GM08714 (cell line): Measurements from ENCODE around the gene SPON2.

Source experiments
- H3K4me3 ChIP-seq: fragments of 200-500 bp; sonication (Bioruptor generic); 2 replicates; pipeline ENCODE4 v1.5.1; 2014; ENCODE audit warnings: mild to moderate bottlenecking, low read length, inconsistent platforms
- ZNF274 ChIP-seq: IDR thresholded peaks from 2 replicates; pipeline ENCODE4 v1.6.1; 2012; ENCODE audit warnings: mild to moderate bottlenecking, low read depth, low read length

SPON2 gene

DNA sequence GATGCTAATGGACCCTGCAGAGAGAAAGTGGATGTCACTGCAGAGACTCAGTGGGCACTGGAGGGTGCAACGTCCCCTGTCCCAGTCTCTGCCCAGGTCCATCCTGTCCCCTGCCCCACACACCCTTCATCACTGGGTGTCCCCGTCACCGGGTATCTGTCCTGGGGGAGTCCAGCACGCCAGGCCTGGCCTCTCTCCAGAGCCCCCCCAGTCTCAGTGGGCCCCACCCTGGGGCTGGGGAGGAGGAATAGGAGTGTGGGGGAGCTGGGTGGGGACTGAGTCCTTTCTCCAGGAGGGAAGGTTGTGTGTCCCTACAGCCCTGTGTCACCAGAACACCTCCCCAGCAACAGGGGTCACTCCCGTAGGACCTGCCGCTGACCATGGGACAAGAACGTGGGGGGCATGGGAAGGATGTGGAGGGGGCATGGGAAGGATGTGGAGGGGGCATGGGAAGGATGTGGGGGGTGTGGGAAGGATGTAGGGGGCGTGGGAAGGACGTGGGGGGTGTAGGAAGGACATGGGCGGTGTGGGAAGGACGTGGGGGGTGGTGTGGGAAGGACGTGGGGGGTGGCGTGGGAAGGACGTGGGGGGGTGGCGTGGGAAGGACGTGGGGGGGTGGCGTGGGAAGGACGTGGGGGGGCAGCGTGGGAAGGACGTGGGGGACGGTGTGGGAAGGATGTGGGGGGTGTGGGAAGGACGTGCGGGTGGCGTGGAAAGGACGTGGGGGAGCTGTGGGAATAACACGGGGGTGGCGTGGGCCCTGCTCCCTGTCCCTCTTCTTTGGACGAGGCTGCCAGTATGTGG, 21.0 kb upstream of the SPON2 start:
- H3K4me3 ChIP-seq: no peak overlapping the region
- TF ChIP-seq ZNF274: no peak

DNA sequence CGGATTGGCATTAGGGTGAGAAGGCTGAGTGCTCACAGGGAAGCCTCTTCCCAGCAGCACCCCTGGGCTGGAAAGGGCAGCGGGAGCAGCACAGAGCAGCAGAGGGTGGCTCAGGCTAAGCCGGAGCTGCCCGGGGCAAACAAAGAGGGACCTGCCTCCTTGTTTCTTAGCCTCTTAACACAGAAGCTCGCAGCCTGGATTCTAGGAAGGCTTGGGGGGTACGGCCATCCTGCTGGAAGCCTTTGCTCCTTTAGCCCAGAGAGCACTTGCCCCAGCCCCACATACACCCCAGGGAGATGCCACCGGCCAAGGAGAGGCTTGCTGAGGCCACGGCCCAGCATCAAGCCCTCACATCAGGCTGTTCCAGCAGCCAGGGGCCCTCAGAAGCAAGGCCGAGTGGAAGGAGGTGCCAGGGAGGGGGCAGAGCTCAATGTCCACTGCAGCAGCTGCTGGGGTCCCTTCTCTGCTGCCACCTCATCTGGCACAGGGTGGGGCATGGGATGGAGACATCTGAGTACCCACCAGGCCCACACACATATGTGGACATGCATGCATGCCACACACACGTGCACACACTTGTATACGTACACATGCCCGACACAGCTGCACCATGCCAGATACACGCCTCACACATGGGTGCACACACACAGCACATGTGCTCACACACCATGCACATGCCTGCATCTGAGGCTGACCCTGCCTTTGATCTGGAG, 20.3 kb upstream of the SPON2 start:
- H3K4me3 ChIP-seq: no peak overlapping the region
- no peak for TF ChIP-seq ZNF274

DNA sequence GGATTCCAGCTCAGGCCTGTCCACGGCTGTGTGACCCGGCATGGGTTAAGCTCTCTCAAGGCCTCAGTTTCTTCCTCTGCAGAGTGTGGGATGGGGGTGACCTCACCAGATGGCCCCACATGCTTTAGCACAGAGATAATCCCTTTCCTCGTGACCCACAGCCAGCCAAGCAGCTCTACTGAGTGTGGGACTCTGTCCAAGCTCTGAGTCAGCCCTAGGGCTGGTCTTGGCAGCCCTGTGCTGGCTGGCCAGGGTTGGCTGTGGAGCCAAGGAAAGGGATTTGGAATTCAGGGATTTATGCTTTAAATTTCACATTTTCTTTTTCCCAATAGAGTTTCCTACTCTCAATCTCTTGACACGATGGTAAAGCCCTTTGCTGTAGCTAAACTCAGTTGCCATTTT, 19.7 kb upstream of the SPON2 start:
- no peak for TF ChIP-seq ZNF274
- H3K4me3 ChIP-seq: no peak overlapping the region

DNA sequence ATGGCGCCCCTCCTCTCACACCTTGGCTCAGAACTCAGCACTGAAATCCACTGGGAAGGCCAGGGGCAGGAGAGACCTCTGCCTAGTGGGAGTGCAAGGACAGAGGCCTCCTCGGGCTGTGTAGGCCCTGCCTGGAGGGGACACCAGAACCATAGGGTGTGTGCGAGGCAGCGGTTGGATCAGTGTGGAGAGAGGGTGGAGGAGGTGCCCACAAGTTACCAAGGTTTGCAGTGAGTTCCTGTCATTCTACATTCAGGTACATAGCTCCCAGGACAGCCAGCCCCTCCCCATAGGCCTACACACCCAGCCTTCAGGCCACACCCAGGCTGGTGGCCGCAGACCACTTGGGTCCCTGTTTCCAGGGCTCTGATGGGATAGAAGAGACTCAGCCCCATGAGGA, 19.2 kb upstream of the SPON2 start:
- no peak overlapping the region for H3K4me3 ChIP-seq
- no peak for TF ChIP-seq ZNF274

DNA sequence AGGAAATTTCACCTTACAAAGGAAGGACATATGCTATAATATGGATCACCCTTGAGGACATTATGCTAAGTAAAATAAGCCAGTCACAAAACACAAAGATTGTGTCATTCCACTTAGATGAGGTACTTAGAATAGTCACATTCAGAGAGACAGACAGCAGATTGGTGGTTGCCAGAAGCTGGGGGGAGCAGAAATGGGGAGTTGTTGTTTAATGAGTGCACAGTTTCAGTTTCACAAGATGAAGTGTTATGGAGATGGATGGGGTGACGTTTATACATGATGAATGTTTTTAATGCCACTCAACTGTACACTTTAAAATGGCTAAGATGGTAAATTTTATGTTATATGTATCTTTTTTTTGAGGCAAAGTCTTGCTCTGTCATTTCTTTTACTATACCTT, 14.8 kb upstream of the SPON2 start:
- TF ChIP-seq ZNF274: no peak
- H3K4me3 ChIP-seq: no peak overlapping the region

DNA sequence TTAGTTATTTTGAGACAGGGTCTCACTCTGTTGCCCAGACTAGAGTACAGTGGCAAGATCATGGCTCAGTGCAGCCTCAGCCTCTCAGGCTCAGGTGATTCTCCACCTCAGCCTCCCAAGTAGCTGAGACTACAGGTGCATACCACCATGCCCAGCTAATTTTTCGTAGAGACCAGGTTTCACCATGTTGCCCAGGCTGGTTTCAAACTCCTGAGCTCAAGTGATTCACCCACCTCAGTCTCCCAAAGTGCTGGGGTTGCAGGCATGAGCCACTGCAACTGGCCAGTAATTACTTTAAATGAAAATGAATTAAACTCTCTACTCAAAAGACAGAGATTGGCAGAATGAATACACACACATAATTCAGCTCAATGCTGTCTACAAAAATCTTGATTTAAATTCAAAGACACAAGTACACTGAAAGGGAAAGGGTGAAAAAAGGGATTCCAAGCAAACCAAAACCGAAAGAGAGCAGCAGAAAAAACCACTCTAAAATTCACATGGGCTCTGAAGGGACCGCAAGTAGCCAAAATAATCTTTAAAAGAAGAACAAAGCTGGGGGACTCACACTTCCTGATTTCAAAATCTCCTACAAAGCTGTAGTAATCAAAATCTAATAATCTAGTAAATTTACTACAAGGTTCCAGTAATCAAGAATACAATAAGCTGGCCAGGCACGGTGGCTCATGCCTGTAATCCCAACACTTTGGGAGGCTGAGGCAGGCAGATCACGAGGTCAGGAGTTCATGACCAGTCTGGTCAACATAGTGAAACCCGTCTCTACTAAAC, 11.8 kb upstream of the SPON2 start:
- TF ChIP-seq ZNF274: no peak
- peak overlapping the region; percentile 31; the same call in 1 of the 2 replicates for H3K4me3 ChIP-seq

DNA sequence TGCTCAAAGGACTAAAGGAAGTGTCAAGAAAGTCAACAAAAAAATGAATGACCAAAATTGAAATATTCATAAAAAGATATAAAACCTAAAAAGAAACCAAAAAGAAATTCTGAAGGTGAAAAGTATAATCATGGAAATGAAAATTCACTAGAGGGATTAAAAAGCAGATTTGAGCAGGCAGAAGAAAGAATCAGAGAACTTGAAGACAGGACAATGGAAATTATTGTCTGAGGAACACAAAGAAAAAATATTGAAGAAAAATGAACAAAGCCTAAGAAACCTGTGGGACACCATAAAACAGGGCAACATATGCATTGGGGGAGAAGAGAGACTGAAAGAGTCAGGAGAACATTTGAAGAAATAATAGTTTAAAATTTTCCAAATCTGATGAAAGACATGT, 9.9 kb upstream of the SPON2 start:
- TF ChIP-seq ZNF274: no peak
- no peak overlapping the region for H3K4me3 ChIP-seq

DNA sequence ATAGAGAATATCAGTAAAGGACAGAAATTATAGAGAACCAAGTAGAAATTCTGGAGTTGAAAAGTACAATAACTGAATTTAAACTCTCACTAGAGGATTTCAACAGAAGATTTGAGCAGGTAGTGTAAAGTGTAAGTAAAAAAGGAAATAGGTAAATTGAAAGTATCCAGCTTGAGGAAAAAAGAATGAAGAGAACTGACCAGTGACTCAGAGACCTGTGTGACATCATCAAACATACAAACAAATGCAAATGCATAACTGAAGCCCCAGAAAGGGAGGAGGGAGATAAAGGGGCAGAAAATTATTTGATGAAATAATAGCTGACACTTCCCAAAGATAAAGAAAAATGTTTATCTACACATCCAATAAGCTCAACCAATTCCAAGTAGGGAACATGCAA, 8.3 kb upstream of the SPON2 start:
- TF ChIP-seq ZNF274: no peak
- H3K4me3 ChIP-seq: no peak overlapping the region

DNA sequence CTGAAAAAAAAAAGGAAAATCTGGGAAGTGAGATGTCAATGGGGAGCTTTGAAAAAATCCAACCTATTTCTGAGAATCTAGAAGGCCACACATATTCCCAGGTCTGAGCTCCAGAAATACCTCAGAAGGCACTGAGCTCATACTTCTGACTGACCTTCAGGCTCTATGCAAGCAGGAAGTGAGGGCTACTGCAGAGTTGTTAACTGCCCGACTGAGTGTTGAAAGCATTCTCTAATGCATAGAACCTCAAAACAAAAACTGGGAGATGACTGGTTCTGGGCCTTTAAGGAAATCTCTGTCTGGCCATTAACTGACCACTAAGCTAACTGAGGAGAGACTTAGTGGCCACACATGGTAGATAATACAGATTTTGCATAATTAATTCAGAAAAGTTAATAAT, 7.6 kb upstream of the SPON2 start:
- no peak for TF ChIP-seq ZNF274
- H3K4me3 ChIP-seq: no peak overlapping the region

DNA sequence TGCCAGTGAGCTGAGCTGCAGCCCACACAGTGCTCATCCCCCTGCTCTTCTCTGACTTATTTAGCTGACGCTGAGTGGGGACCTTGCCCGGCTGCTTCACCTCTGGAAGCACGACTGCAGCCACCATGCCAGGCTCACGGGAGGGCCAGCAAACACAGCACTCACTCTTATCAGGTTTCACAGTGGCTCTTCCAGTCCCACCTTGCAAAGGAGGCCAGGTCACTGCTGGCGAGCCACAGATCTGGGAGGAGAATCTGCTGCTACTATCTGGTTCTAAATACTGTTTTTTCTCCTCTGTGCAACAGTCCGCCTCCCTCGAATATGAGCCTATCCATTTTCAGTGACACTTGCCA, 6.7 kb upstream of the SPON2 start:
- no peak for TF ChIP-seq ZNF274
- no peak overlapping the region for H3K4me3 ChIP-seq

DNA sequence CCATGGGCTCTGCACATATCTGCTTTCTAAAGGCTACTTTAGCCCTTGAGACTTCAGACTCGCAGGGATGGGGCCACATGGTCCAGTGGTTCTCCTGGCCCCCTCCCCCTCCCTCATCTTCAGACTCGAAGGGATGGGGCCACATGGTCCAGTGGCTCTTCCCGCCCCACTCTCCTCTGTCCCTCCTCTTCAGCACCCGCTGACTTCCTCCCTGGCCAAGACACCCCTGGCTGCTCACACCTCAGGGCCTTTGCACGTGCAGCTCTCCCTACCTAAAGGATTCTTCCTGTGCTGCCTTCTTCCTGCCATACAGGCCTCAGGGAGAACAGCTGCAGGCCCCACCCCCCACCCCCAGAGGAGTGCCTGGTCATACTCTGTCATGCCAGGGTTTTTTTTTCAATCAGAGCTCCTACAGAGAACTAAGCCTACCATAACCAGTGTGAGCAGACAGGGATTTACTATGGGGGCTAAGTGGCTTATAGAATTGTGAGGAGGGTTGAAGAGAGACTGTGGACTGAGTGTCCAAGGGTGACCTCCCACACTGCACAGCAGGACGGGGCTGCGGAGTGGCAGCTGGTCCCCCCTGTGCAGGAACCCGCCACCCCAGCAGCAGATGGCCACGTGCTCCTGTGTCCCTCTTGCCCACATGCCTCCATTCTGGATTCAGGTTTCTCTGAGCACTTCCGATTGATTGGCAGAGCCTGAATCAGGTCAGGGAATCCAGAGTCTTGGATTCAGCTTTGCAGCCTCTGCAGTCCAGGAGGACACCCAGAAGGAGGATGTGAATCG, 6.1 kb upstream of the SPON2 start:
- H3K4me3 ChIP-seq: no peak overlapping the region
- TF ChIP-seq ZNF274: no peak

DNA sequence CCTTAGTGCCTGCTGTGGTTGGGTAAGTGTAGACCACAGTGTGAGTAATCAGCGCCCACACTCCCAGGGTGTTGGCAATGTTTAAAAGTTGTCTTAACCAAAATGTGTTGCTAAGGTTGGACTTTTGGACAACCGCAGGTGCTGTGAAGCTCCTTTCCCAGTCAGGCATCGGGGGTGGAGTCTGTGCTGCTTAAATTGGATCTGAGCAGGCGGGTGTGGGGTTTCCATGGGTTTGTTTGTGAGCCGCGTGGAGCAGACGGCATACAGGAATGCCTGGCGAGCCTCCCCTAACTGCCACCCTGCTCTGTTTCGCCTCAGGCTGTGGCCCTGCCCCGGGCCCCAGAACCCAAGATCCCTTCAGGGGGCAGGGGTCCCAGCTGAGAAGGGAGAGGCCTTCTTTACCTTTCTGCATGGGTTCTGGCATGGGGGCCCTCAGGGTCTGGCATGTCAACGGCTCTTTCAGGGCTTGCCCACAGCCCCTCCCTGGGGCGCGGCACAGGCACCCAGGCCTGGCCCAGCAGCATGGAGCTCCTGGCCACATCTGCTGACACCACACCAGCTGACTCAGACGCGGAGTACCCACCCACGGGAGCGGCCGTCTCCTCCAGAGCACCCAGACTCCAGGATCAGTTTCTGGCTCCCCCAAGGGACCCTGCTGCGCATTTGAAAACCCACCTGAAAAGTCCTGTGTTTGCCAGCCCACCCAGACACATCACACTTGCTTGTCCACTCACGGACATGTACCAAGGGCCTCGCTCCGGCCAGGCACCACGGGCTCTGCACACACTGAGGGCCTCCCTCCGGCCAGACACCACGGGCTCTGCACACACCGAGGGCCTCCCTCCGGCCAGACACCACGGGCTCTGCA, 5.1 kb upstream of the SPON2 start:
- no peak for TF ChIP-seq ZNF274

DNA sequence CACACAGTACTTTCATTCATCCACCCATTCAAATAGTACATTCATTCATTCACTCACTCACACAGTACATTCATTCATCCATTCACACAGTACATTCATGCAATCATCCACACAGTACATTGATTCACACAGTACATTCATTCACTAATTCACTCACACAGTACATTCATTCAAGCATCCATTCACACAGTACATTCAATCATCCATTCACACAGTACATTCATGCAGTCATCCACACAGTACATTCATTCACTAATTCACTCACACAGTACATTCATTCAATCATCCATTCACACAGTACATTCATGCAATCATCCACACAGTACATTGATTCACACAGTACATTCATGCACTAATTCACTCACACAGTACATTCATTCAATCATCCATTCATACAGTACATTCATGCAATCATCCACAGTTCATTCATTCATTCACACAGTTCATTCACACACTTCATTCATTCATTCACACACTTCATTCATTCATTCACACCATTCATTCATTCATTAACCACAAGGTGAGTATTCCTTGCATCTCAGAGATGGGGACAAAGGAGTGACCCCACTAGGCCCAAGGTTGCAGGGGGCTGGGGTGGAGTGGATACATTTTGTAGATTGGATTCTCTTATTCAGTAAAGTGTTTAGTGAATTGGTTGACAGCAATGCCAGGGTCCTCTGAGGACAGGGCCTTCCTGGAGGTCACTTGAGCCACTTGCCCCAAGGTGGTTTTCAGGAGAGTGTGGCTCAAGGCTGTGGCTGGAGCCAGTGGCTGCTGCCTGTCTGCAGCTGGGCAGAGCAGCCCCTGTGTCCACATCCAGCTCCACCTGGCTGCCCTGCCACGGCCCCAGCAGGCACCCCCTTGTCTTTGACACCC, 4.3 kb upstream of the SPON2 start:
- no peak for TF ChIP-seq ZNF274
- no peak overlapping the region for H3K4me3 ChIP-seq

More for the DNA sequence above, 5.1 kb upstream of the SPON2 start:
- no peak overlapping the region for H3K4me3 ChIP-seq
